ENCODE measurements around the gene LAS1L. TPM values are rescaled to one million over a fixed set of nuclear protein-coding genes. Genes with fewer than 3 reads are reported as not detected.

LAS1L gene
- total RNA-seq (39.1 TPM), polyA plus RNA-seq (10 to 100 TPM; 29.6 to 37.6 (median 33.7) TPM)

DNA sequence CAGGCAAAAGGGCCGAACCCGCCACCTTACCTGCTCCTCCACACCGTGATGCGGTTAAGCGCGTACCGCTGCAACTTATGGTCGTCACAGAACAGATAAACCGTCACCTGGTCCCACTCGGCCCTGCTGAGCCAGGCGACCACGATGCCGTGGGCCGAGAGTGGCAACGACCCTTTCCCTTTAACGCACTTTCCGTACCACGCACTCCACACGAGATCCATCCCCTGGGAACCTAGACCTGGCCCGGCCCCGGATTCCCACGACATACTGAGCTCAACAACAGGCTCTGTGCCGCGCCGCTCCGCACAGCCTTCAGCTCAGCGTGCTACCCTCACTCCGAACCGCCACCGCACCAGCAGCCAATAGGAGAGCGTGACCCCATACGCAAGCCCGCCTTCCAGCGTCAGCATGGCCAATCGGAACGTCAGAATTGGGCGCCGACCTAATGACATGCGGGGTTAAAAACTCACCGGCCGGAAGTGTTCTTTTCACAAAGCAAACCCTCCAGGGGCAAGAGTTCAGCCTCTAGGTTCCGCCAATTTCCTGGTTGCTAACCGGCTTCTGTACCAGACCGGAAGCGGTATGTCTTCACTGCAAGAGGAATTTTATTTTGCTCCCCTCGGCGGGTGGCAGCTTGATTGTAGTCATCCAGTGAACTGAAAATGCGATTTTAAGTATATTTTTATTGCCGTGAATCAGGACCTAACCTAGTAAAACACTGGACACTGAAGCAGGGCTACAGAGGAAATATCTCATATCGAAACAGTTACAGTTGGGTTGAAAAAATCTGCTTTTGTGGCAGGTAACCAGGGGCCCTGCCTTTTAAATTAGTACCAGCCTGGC lies at the start of gene LAS1L:
TSS of gene LAS1L (minus strand) at position 338 of the 843 bp plus-strand sequence. CDS start at position 266, 72 bp downstream.
- Mint-ChIP-seq H3K4me1 (peaks cover 4 to 19% (median 8%) of the 10 kb centered on the region in 4 donors), H3K27me3 (no peaks in the 10 kb centered on the region), H3K27ac (peak within 1 kb of the TSS; percentile 94 to 99 (median 99)), H3K9me3 (peaks cover 0 to 2% (median 0%) of the 10 kb centered on the region in 7 donors), H3K4me3 (peak within 1 kb of the TSS; percentile 94 to 100 (median 99)), H3K36me3 (no peaks in the 10 kb centered on the region)
- H3K4me1 ChIP-seq (ENCODE audit: control insufficient read depth, insufficient read depth, low read length, poor library complexity, severe bottlenecking) = peaks cover 13% of the 10 kb centered on the region
- H3K27me3 ChIP-seq (ENCODE audit: control insufficient read depth, insufficient read depth, low read length) = no peaks in the 10 kb centered on the region
- no peaks in the 10 kb centered on the region for H3K9me3 ChIP-seq (ENCODE audit: control insufficient read depth in 2 of 2, low read length in 2 of 2)
- H3K4me3 ChIP-seq (ENCODE audit: low read depth, low read length) = peak within 1 kb of the TSS; percentile 87
- DNase-seq (peak; percentile 83 to 96 (median 92)), ATAC-seq (ENCODE audit: low read depth in 2 of 2) (peak; percentile 98 to 99)
- peaks cover 17% of the 10 kb centered on the region for H3K36me3 ChIP-seq (ENCODE audit: control insufficient read depth, insufficient read depth, low read length)
- peak within 1 kb of the TSS; percentile 60 for H3K27ac ChIP-seq (ENCODE audit: insufficient read depth, low read length, poor library complexity, severe bottlenecking)

DNA sequence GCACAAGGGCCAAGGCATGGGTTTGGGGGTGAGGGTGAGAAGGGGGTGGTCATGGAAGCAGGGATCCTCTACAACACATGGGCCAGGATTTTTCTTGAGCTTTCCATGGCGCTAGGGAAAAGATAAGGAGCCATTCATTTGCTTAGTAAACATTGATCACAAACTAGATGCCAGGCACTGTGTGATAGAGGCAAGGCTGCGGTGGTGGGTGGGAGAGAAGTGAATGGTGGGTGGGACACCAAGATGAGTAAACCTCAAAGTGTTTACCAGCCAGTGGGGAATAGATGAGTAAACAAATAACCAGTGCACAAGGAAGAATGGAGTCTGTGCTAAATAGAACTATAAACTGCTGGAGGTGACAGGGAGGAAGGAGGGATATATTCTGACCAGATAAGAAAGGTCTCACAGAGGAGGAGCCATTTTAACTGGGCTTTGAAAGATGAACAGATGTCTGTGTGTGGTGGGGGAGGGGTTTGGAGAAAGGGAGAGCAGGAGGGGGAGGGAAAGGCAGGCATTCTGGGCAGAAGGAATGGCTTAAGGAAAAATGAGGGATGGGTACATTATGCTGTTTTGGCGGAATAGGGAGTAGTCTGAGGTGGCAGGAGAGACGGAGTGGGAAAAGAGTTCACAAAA lies 48.0 kb upstream of the LAS1L start:
- H3K36me3 ChIP-seq (ENCODE audit: control insufficient read depth, insufficient read depth, low read length) = no peaks in the 10 kb centered on the region
- no peaks in the 10 kb centered on the region for H3K36me3 Mint-ChIP-seq
- peaks cover 3% of the 10 kb centered on the region for H3K4me1 ChIP-seq (ENCODE audit: control insufficient read depth, insufficient read depth, low read length, poor library complexity, severe bottlenecking)
- H3K27ac ChIP-seq (ENCODE audit: insufficient read depth, low read length, poor library complexity, severe bottlenecking) = no peak overlapping the region
- H3K27me3 ChIP-seq (ENCODE audit: control insufficient read depth, insufficient read depth, low read length) = no peaks in the 10 kb centered on the region
- H3K27ac Mint-ChIP-seq = no peak overlapping the region
- ATAC-seq (ENCODE audit: low read depth in 2 of 2) (no peak), DNase-seq (no peak)
- peaks cover 0 to 7% (median 0%) of the 10 kb centered on the region in 4 donors for H3K4me1 Mint-ChIP-seq
- no peaks in the 10 kb centered on the region for H3K9me3 ChIP-seq (ENCODE audit: control insufficient read depth in 2 of 2, low read length in 2 of 2)
- peaks cover 0 to 2% (median 0%) of the 10 kb centered on the region in 7 donors for H3K9me3 Mint-ChIP-seq
- no peaks in the 10 kb centered on the region for H3K27me3 Mint-ChIP-seq
- no peak overlapping the region for H3K4me3 Mint-ChIP-seq
- no peak overlapping the region for H3K4me3 ChIP-seq (ENCODE audit: low read depth, low read length)

DNA sequence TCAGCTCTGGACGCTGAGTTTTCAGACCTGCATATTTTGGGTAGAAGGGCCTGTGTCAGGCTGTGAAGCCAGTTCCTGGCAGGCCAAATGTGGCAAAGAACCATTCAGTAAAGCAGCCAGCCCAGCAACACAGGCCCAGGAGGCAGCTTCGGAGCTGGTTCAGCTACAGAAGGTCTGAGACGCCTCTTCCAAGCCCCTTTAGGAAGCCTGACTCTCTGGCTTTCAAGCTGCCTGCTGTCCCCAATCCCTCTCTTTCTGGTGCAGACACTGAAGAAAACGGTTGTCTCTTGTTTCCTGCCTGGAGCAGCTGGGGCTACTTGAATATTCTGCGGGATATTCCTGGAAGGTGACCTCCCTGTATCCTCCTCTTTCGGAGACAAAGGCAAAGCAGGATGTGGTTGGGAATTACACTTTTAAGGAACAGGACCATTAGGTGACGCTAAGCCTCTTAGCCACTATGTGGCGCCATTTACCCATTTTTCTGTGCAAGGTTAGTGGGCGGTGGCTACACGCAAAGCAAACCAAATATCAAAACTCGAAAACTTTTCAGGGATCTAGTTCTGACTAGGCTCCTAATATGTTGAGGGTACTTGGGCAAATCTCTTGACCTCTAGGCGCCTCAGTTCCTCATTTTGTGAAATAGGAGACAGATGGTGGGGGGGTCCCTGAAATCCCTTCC lies 47.2 kb upstream of the LAS1L start:
- H3K4me3 ChIP-seq (ENCODE audit: low read depth, low read length) = no peak overlapping the region
- Mint-ChIP-seq H3K4me3 (no peak overlapping the region), H3K27ac (peak overlapping the region in 1 of 3 donors; percentile 80), H3K4me1 (peaks cover 0 to 7% (median 0%) of the 10 kb centered on the region in 4 donors), H3K36me3 (no peaks in the 10 kb centered on the region), H3K9me3 (peaks cover 0 to 2% (median 0%) of the 10 kb centered on the region in 7 donors), H3K27me3 (no peaks in the 10 kb centered on the region)
- H3K9me3 ChIP-seq (ENCODE audit: control insufficient read depth in 2 of 2, low read length in 2 of 2) = no peaks in the 10 kb centered on the region
- no peaks in the 10 kb centered on the region for H3K36me3 ChIP-seq (ENCODE audit: control insufficient read depth, insufficient read depth, low read length)
- DNase-seq (peak; percentile 34 to 73 (median 63)), ATAC-seq (ENCODE audit: low read depth in 2 of 2) (peak; percentile 40 to 55)
- no peaks in the 10 kb centered on the region for H3K27me3 ChIP-seq (ENCODE audit: control insufficient read depth, insufficient read depth, low read length)
- no peak overlapping the region for H3K27ac ChIP-seq (ENCODE audit: insufficient read depth, low read length, poor library complexity, severe bottlenecking)
- peaks cover 3% of the 10 kb centered on the region for H3K4me1 ChIP-seq (ENCODE audit: control insufficient read depth, insufficient read depth, low read length, poor library complexity, severe bottlenecking)

DNA sequence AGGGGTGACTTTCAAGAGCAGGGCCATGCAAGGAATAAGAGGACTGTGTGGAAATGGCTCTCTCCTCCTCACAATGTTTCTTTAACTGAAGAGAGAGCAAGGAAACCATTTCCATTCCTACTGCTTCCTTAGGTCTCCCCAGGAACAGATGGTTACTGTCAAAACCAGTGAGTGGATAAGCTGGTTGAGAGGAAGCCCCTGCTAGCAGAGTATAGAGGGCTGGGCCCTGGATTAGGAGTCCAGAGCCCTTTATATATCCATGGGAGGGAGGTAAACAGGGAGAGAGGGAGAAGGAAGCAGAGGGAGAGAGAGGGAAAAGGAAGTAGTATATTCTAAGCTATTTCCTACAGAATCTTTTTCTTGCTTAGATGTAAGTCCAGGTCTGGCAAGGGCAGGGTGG lies 43.8 kb upstream of the LAS1L start:
- Mint-ChIP-seq H3K4me1 (peaks cover 0 to 7% (median 0%) of the 10 kb centered on the region in 4 donors), H3K27me3 (no peaks in the 10 kb centered on the region), H3K9me3 (peaks cover 0 to 2% (median 0%) of the 10 kb centered on the region in 7 donors), H3K27ac (no peak overlapping the region), H3K4me3 (no peak overlapping the region), H3K36me3 (no peaks in the 10 kb centered on the region)
- Histone ChIP-seq H3K27me3 (ENCODE audit: control insufficient read depth, insufficient read depth, low read length) (no peaks in the 10 kb centered on the region), H3K4me1 (ENCODE audit: control insufficient read depth, insufficient read depth, low read length, poor library complexity, severe bottlenecking) (peaks cover 3% of the 10 kb centered on the region), H3K36me3 (ENCODE audit: control insufficient read depth, insufficient read depth, low read length) (no peaks in the 10 kb centered on the region), H3K27ac (ENCODE audit: insufficient read depth, low read length, poor library complexity, severe bottlenecking) (no peak overlapping the region), H3K4me3 (ENCODE audit: low read depth, low read length) (no peak overlapping the region), H3K9me3 (ENCODE audit: control insufficient read depth in 2 of 2, low read length in 2 of 2) (no peaks in the 10 kb centered on the region)
- DNase-seq = no peak
- ATAC-seq (ENCODE audit: low read depth in 2 of 2) = no peak

DNA sequence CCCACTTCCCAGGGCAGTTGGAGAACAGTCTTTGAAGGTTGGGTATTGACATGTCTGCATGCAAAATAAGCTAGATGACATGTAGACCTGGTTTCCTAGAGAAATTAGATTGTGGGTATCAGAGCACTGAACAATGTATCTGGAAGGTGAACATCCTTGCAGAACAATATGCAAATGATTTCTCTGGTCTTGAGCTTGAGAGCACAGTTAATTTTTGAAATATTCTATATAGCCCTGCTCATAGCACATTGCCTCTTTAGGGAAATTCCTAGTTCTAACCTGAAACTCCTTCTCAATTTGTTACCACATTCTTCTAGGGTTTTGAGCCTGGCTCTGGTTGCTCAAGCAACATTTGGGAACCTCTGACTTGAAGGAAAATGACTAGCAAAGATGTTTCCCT lies 41.6 kb upstream of the LAS1L start:
- H3K36me3 Mint-ChIP-seq = no peaks in the 10 kb centered on the region
- no peaks in the 10 kb centered on the region for H3K9me3 Mint-ChIP-seq
- no peak overlapping the region for H3K4me3 ChIP-seq (ENCODE audit: low read depth, low read length)
- no peaks in the 10 kb centered on the region for H3K27me3 ChIP-seq (ENCODE audit: control insufficient read depth, insufficient read depth, low read length)
- DNase-seq = no peak
- ATAC-seq (ENCODE audit: low read depth in 2 of 2) = no peak
- H3K27me3 Mint-ChIP-seq = no peaks in the 10 kb centered on the region
- H3K4me1 Mint-ChIP-seq = no peaks in the 10 kb centered on the region
- H3K27ac ChIP-seq (ENCODE audit: insufficient read depth, low read length, poor library complexity, severe bottlenecking) = no peak overlapping the region
- H3K9me3 ChIP-seq (ENCODE audit: control insufficient read depth in 2 of 2, low read length in 2 of 2) = no peaks in the 10 kb centered on the region
- H3K4me3 Mint-ChIP-seq = no peak overlapping the region
- no peaks in the 10 kb centered on the region for H3K4me1 ChIP-seq (ENCODE audit: control insufficient read depth, insufficient read depth, low read length, poor library complexity, severe bottlenecking)
- H3K27ac Mint-ChIP-seq = no peak overlapping the region
- no peaks in the 10 kb centered on the region for H3K36me3 ChIP-seq (ENCODE audit: control insufficient read depth, insufficient read depth, low read length)

DNA sequence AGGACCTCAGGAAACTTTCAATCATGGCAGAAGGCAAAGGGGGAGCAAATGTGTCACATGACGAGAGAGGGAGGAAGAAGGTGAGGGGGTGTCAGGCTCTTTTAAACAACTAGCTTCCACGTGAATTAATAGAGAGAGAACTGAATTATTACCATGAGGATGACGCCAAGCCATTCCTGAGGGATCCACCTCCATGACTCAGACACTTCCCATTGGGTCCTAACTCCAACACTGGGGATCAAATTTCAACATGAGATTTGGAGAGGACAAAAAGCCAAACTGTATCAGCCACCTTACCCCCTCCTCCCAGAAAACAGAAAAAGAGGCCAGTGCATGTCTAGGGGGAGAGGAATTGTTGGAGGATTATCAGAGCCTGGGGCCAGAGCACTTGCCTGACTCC lies 40.4 kb upstream of the LAS1L start:
- Mint-ChIP-seq H3K9me3 (no peaks in the 10 kb centered on the region), H3K36me3 (no peaks in the 10 kb centered on the region), H3K27me3 (no peaks in the 10 kb centered on the region), H3K4me1 (no peaks in the 10 kb centered on the region), H3K27ac (no peak overlapping the region), H3K4me3 (peak overlapping the region in 1 of 4 donors; percentile 40)
- Histone ChIP-seq H3K4me3 (ENCODE audit: low read depth, low read length) (no peak overlapping the region), H3K27me3 (ENCODE audit: control insufficient read depth, insufficient read depth, low read length) (no peaks in the 10 kb centered on the region), H3K27ac (ENCODE audit: insufficient read depth, low read length, poor library complexity, severe bottlenecking) (no peak overlapping the region), H3K9me3 (ENCODE audit: control insufficient read depth in 2 of 2, low read length in 2 of 2) (no peaks in the 10 kb centered on the region), H3K4me1 (ENCODE audit: control insufficient read depth, insufficient read depth, low read length, poor library complexity, severe bottlenecking) (no peaks in the 10 kb centered on the region), H3K36me3 (ENCODE audit: control insufficient read depth, insufficient read depth, low read length) (no peaks in the 10 kb centered on the region)
- no peak for ATAC-seq (ENCODE audit: low read depth in 2 of 2)
- DNase-seq = no peak

DNA sequence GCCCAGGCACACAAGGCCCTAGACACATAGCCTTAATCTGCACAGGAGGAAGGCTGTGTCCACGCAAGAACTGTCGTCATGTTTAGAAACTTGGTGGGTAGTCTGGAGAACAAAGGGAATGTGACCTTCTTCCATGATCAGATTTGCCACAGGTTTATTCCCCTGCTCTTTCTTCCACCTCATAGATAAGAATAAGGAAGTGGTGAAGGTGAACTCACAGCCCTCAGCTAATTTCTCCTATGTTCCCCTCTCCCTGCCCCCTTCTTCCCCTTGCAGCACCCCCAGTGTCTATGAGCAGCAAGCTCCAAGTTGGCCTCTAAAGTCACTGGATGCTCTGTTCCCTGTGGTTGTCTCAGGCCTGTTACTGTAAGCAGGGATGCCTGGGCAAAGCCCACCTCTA lies 39.8 kb upstream of the LAS1L start:
- no peak for DNase-seq
- H3K27me3 Mint-ChIP-seq = no peaks in the 10 kb centered on the region
- H3K4me3 Mint-ChIP-seq = no peak overlapping the region
- H3K36me3 Mint-ChIP-seq = no peaks in the 10 kb centered on the region
- Histone ChIP-seq H3K4me3 (ENCODE audit: low read depth, low read length) (no peak overlapping the region), H3K36me3 (ENCODE audit: control insufficient read depth, insufficient read depth, low read length) (no peaks in the 10 kb centered on the region), H3K27me3 (ENCODE audit: control insufficient read depth, insufficient read depth, low read length) (no peaks in the 10 kb centered on the region), H3K4me1 (ENCODE audit: control insufficient read depth, insufficient read depth, low read length, poor library complexity, severe bottlenecking) (no peaks in the 10 kb centered on the region), H3K9me3 (ENCODE audit: control insufficient read depth in 2 of 2, low read length in 2 of 2) (no peaks in the 10 kb centered on the region), H3K27ac (ENCODE audit: insufficient read depth, low read length, poor library complexity, severe bottlenecking) (no peak overlapping the region)
- ATAC-seq (ENCODE audit: low read depth in 2 of 2) = no peak
- no peaks in the 10 kb centered on the region for H3K4me1 Mint-ChIP-seq
- no peaks in the 10 kb centered on the region for H3K9me3 Mint-ChIP-seq
- H3K27ac Mint-ChIP-seq = no peak overlapping the region
